ENCODE results near the gene SUV39H1. TPM values are rescaled to one million over a fixed set of nuclear protein-coding genes. Genes with fewer than 3 reads are reported as not detected.

SUV39H1 gene
- total RNA-seq, 1 donor from 2014 or later: 0.21 TPM

DNA sequence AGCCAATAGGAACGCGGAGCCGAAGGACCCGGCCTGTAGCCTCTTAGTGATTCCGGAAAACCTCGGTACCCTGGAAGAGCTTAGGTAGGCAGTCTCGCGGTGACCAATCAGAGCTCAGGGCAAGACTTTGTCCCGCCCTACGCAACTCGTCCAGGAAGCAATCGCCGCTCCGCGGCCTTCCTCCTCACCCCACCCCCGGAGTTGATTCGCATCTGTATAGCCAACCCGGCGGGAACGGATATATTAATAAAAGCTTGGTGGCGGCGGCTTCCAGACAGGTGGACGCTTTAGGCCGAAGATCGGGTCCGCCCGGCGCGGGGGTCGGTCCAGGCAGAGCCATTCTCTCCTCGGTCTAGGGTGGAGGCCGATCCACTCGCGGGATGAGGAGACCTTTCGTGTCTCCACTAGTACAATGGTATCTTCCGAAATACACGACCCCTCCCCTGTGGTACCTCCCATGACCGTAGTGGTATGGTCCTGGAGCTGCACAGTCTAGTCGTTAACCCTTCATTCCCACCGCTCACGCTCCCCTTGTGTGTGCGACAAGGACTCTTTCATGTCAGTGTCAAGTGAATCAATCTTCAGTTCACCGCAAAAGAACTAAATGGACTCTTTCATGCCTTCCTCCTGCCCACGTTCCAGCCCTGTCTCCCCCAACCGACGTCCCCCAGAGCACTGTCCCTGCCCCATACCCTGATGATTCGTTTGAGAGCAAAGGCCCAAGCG is 40.8 kb downstream of the SUV39H1 start:
- TF ChIP-seq, protein P1, sequence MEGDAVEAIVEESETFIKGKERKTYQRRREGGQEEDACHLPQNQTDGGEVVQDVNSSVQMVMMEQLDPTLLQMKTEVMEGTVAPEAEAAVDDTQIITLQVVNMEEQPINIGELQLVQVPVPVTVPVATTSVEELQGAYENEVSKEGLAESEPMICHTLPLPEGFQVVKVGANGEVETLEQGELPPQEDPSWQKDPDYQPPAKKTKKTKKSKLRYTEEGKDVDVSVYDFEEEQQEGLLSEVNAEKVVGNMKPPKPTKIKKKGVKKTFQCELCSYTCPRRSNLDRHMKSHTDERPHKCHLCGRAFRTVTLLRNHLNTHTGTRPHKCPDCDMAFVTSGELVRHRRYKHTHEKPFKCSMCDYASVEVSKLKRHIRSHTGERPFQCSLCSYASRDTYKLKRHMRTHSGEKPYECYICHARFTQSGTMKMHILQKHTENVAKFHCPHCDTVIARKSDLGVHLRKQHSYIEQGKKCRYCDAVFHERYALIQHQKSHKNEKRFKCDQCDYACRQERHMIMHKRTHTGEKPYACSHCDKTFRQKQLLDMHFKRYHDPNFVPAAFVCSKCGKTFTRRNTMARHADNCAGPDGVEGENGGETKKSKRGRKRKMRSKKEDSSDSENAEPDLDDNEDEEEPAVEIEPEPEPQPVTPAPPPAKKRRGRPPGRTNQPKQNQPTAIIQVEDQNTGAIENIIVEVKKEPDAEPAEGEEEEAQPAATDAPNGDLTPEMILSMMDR (IDR thresholded peaks at IDR 0.05): no peak
- Histone ChIP-seq H3K4me1 (no peaks in the 10 kb centered on the region), H3K9me3 (no peaks in the 10 kb centered on the region), H3K27ac (peak overlapping the region; percentile 84 to 85), H3K4me3 (peak overlapping the region; percentile 56 to 67), H3K36me3 (no peaks in the 10 kb centered on the region), H3K27me3 (no peaks in the 10 kb centered on the region)
- peak; percentile 67 to 94 for DNase-seq (ENCODE audit: low spot score in 2 of 2)
- intact Hi-C loops (cut with DNase I): loop anchor here (1.0 to 2.0 kb wide), 3 partner anchors 41 to 159 kb away; partner anchors contain the start of genes PQBP1, SUV39H1 and TIMM17B

DNA sequence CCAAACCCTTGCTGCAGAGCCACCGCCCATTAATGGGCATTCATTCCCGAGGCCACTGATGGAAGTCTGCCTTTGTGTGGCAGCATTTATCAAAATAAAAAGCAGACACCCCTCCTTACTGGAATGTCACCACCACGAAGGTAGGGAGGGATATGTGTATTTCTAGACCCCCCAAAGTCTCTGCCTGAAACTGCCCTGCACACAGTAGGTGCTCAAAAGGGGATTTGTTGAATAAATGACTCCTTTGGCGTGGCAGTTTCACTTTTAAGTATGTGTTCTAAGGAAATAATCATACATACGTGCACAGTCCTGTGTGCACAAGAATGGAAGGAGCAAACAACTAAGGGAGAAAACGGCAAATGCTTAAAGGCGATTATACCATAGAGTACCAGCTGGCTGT is 41.4 kb downstream of the SUV39H1 start:
- DNase-seq (ENCODE audit: low spot score in 2 of 2): no peak
- no peaks in the 10 kb centered on the region for H3K4me1 ChIP-seq
- TF ChIP-seq, protein P1 (IDR thresholded peaks at IDR 0.05): no peak
- H3K9me3 ChIP-seq: no peaks in the 10 kb centered on the region
- H3K27me3 ChIP-seq: no peaks in the 10 kb centered on the region
- H3K36me3 ChIP-seq: no peaks in the 10 kb centered on the region
- H3K4me3 ChIP-seq: peak overlapping the region; percentile 56 to 67
- intact Hi-C loops (cut with DNase I): loop anchor here (1.0 to 2.0 kb wide), 3 partner anchors 42 to 159 kb away; partner anchors contain the start of genes PQBP1, SUV39H1 and TIMM17B
- peak overlapping the region; percentile 84 to 85 for H3K27ac ChIP-seq

DNA sequence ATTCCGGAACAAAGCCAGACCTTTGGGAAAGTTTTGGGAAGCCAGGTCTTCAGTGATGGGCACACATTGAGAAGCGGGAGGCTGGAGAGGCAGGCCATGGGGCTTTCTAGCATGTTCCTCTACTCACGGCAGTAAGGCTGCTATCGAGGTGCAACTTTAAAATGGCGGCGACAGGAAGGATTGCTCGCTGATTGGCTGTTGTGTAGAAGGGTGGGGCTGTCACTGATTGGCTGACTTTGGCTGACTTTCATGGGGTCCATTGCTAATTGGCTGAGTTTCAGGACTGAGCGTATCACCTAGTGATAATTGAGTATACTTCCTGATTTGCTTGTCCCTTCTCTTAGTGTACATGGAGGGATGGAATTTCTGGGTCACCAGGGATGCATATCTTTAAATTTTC is 45.3 kb downstream of the SUV39H1 start:
- no peaks in the 10 kb centered on the region for H3K27me3 ChIP-seq
- intact Hi-C loops (cut with DNase I): no loop called here
- no peak overlapping the region for H3K27ac ChIP-seq
- DNase-seq (ENCODE audit: low spot score in 2 of 2): no peak
- TF ChIP-seq, protein P1 (IDR thresholded peaks at IDR 0.05): no peak
- no peak overlapping the region for H3K4me3 ChIP-seq
- no peaks in the 10 kb centered on the region for H3K36me3 ChIP-seq
- no peaks in the 10 kb centered on the region for H3K4me1 ChIP-seq
- no peaks in the 10 kb centered on the region for H3K9me3 ChIP-seq

DNA sequence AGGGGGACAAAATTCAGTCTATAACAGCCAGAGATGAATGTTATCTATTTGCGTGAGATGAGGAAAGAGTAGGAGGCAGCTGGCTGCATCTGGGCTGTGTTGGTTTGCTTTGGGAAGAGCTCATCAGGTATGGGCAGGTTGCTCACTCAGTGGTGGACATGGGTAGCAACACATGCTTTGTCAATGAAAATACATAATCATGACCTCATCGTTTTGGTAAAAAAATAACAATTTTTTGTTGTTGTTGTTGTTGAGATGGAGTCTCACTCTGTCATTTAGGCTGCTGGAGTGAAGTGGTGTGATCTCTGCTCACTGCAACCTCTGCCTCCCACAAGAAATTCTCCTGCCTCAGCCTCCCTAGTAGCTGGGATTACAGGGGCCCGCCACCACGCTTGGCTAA is 48.7 kb downstream of the SUV39H1 start:
- DNase-seq (ENCODE audit: low spot score in 2 of 2): no peak
- intact Hi-C loops (cut with DNase I): no loop called here
- no peaks in the 10 kb centered on the region for H3K36me3 ChIP-seq
- H3K4me3 ChIP-seq: no peak overlapping the region
- H3K27ac ChIP-seq: no peak overlapping the region
- H3K27me3 ChIP-seq: no peaks in the 10 kb centered on the region
- TF ChIP-seq, protein P1 (IDR thresholded peaks at IDR 0.05): no peak
- H3K9me3 ChIP-seq: no peaks in the 10 kb centered on the region
- H3K4me1 ChIP-seq: no peaks in the 10 kb centered on the region

DNA sequence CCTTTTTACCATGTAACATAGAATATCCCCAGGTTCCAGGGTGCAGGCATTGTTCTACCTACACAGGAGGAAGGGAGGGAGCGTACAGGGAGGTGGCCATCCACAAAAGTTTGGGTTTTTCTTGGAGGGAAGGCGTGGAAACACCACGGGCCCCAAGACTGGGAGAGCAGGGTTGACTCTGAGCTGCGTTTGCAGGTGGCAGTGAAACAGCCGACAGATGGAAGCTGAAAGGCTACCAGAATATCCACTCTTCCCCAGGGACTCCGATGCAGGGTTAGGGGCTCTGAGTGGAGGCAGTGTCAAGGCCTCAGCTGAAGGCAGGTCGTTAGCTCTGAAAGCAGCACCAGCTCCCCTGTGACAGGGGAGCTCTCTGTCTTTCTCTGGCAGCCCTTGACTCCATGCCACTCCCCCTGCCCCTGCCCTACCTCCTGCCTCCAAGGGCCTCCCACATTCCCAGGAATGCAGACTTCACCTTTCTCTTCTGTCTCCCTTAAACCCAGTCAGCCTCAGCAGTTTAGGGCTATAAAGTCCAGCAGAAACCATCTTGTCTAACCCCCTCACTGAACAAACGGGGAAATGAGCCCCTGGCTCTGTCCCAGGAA is 51.0 kb downstream of the SUV39H1 start:
- DNase-seq (ENCODE audit: low spot score in 2 of 2): no peak
- H3K9me3 ChIP-seq: no peaks in the 10 kb centered on the region
- no peaks in the 10 kb centered on the region for H3K4me1 ChIP-seq
- no peak overlapping the region for H3K27ac ChIP-seq
- no peak overlapping the region for H3K4me3 ChIP-seq
- TF ChIP-seq, protein P1 (IDR thresholded peaks at IDR 0.05): no peak
- H3K36me3 ChIP-seq: no peaks in the 10 kb centered on the region
- intact Hi-C loops (cut with DNase I): no loop called here
- H3K27me3 ChIP-seq: no peaks in the 10 kb centered on the region

Data from ascending aorta (tissue), 2 donors.